22Rv1 (cell line): ENCODE results near the gene PGM5.

Experiments used
- CTCF ChIP-seq: fragments of 450-650 bp; IDR thresholded peaks from 2 replicates; pipeline ENCODE4 v1.5.1; 2017; ENCODE audit warnings: mild to moderate bottlenecking
- ZFX ChIP-seq: fragments of 450-650 bp; IDR thresholded peaks from 2 replicates; pipeline ENCODE4 v1.6.1; 2017; ENCODE audit warnings: antibody characterized with exemption, borderline replicate concordance

GRCh38 chr9:68417762-68418161 is 61.4 kb downstream of the PGM5 start:
- TF ChIP-seq CTCF (no peak), ZFX (no peak)
